Tongue (tissue), 2 donors: ENCODE data around the gene CCSER1. TPM values are rescaled to one million over a fixed set of nuclear protein-coding genes. Genes with fewer than 3 reads are reported as not detected.

Experiments used
- DNase-seq: peaks from one replicate; pipeline ENCODE4 v3.0.0-alpha.2; 2015
- total RNA-seq: library from RNA; depleted of rRNA; stranded (reverse); fragments of >200 nt; gene quantifications from one replicate; pipeline ENCODE4 v1.2.3, GENCODE V29; 2014

The CCSER1 gene
- total RNA-seq, 1 donor from 2014 or later = 19.9 TPM

GRCh38 chr4:90198086-90198847, 71.1 kb downstream of the CCSER1 start:
- DNase-seq = no peak

GRCh38 chr4:90207887-90208454, 80.8 kb downstream of the CCSER1 start:
- no peak for DNase-seq

- peak; percentile 2 for DNase-seq
These were observed 82.7 kb downstream of the CCSER1 start for GRCh38 chr4:90209922-90210321.

- no peak for DNase-seq
These were observed 84.0 kb downstream of the CCSER1 start for GRCh38 chr4:90211174-90211573.

- DNase-seq = no peak
These were observed 88.1 kb downstream of the CCSER1 start for GRCh38 chr4:90215286-90215685.

GRCh38 chr4:90219822-90220221, 92.6 kb downstream of the CCSER1 start:
- no peak for DNase-seq

- DNase-seq = no peak
These were observed 93.3 kb downstream of the CCSER1 start for GRCh38 chr4:90220459-90220858.

GRCh38 chr4:90226734-90227133, 99.5 kb downstream of the CCSER1 start:
- no peak for DNase-seq

- no peak for DNase-seq
These were observed 100.0 kb downstream of the CCSER1 start for GRCh38 chr4:90227177-90227576.

- no peak for DNase-seq
These were observed 107.8 kb downstream of the CCSER1 start for GRCh38 chr4:90234916-90235547.

GRCh38 chr4:90237751-90238530, 110.7 kb downstream of the CCSER1 start:
- DNase-seq = no peak

- no peak for DNase-seq
These were observed 113.1 kb downstream of the CCSER1 start for GRCh38 chr4:90240333-90240732.

GRCh38 chr4:90241008-90241407, 113.8 kb downstream of the CCSER1 start:
- DNase-seq = no peak

- DNase-seq = no peak
These were observed 118.6 kb downstream of the CCSER1 start for GRCh38 chr4:90245837-90246236.

- no peak for DNase-seq
These were observed 119.6 kb downstream of the CCSER1 start for GRCh38 chr4:90246816-90247215.

GRCh38 chr4:90254357-90254756, 127.2 kb downstream of the CCSER1 start:
- DNase-seq = no peak

GRCh38 chr4:90274175-90274574, 147.0 kb downstream of the CCSER1 start:
- DNase-seq = no peak

GRCh38 chr4:90280954-90281353, 153.8 kb downstream of the CCSER1 start:
- DNase-seq = no peak

- no peak for DNase-seq
These were observed 154.6 kb downstream of the CCSER1 start for GRCh38 chr4:90281541-90282355.

- DNase-seq = no peak
These were observed 163.2 kb downstream of the CCSER1 start for GRCh38 chr4:90290345-90290744.

GRCh38 chr4:90292438-90292837, 165.2 kb downstream of the CCSER1 start:
- no peak for DNase-seq

- DNase-seq = peak; percentile 9
These were observed 166.1 kb downstream of the CCSER1 start for GRCh38 chr4:90293320-90293719.
